ENCODE data around the gene STMN3.

The STMN3 gene

GRCh38 chr20:63691711-63692435 is 38.6 kb upstream of the STMN3 start:
- no peak for DNase-seq

GRCh38 chr20:63690898-63691710 is 37.9 kb upstream of the STMN3 start:
- no peak for DNase-seq

- no peak for DNase-seq
These were observed 37.0 kb upstream of the STMN3 start for GRCh38 chr20:63690003-63690897.

- no peak for DNase-seq
These were observed 36.1 kb upstream of the STMN3 start for GRCh38 chr20:63689046-63690002.

GRCh38 chr20:63688228-63689045 is 35.2 kb upstream of the STMN3 start:
- no peak for DNase-seq

- no peak for DNase-seq
These were observed 34.4 kb upstream of the STMN3 start for GRCh38 chr20:63687419-63688178.

GRCh38 chr20:63686492-63687321 is 33.5 kb upstream of the STMN3 start:
- peak; percentile 29 to 79 for DNase-seq

GRCh38 chr20:63686094-63686491 is 32.9 kb upstream of the STMN3 start:
- no peak for DNase-seq

GRCh38 chr20:63685269-63686026 is 32.2 kb upstream of the STMN3 start:
- no peak for DNase-seq

- DNase-seq = no peak
These were observed 29.3 kb upstream of the STMN3 start for GRCh38 chr20:63682384-63683139.

GRCh38 chr20:63681609-63682142 is 28.5 kb upstream of the STMN3 start:
- no peak for DNase-seq

- DNase-seq = no peak
These were observed 27.8 kb upstream of the STMN3 start for GRCh38 chr20:63680857-63681608.

- no peak for DNase-seq
These were observed 27.2 kb upstream of the STMN3 start for GRCh38 chr20:63680427-63680826.

GRCh38 chr20:63679799-63680305 is 26.6 kb upstream of the STMN3 start:
- DNase-seq = no peak

- DNase-seq = no peak
These were observed 25.6 kb upstream of the STMN3 start for GRCh38 chr20:63678667-63679465.

- DNase-seq = no peak
These were observed 24.8 kb upstream of the STMN3 start for GRCh38 chr20:63678071-63678470.
